GM18909 (cell line): ENCODE data around the gene ABHD16A.

Experiments used
- ATAC-seq: cut with Tn5 transposase; IDR thresholded peaks from one replicate; pipeline ENCODE4 v1.9.1; 2021; ENCODE audit warnings: mild to moderate bottlenecking; ENCODE audit not compliant: unreplicated experiment, poor library complexity

ABHD16A gene

GRCh38 chr6:31651602-31652191 is 51.4 kb downstream of the ABHD16A start:
- peak; percentile 30 for ATAC-seq

DNA sequence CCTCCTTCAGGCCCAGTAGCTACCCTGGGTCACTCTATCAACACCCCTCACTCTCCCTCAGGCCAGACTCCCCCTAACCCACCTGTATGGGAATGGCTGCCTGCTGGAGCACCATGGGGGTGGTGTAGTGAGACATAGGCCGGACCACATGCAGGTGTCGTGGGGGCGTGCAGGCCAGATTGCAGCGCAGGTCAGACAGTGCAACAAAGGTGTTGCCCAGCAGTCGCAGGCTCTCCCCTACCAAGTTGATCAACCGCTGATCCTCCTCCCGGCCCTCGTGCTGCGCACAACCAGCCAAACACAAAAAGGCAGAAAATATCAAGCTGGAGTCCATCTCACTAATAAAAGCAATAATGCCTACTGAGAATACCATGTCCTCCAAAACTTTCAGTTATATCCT is 57.8 kb downstream of the ABHD16A start:
- ATAC-seq, result no peak

DNA sequence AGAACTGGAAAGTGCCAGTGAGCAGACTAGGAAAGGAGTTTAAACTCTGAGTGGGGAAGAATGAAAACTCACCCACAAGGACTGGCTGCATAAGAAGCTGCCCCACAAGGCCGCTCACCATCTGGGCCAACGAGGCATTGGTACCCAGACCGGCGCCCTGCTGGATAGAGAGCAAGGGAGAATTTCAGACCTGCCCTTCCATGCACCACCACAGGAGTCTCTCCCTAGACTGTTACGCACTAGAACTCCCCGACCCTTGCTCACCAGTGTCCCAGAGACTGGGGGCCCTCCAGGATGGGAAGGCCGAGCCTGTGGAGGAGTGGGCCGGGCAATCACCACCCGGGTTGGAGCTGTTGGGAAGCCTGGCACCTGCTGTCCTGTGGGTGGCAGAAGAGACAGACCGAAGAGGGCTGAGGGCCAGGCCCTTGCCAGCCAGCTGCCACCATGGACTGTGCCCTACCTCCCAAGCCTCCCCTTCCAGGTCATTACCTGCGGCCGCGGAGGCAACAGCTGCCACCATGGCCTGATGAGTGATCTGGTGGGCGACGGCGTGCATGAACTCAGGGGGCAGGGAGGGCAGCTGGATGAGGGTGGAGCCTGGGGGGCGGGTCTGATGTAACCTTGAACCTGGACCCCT is 59.2 kb downstream of the ABHD16A start:
- no peak for ATAC-seq

- no peak for ATAC-seq
Measured at GRCh38 chr6:31642798-31643570, 60.1 kb downstream of the ABHD16A start.

DNA sequence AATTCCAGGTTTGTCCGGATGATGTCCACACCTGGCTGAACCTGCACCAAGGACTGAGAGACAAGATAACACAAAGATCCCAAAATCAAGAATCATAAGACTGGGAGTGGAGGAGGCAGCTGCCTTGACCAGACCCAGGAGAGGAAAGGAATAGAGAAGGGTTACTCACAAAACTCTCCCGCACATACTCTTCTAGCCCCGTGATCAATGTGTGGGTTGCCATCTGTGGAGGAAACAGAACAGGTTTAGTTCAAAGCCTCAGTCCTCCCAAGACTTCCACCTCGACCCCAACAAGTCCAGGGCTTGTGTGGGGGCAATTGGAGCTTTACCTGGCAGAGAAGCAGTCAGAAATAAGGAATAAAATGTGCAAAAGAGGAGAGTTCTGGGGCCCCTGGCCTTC is 61.8 kb downstream of the ABHD16A start:
- ATAC-seq, result no peak

- ATAC-seq, result no peak
Measured at GRCh38 chr6:31640612-31641011, 62.5 kb downstream of the ABHD16A start.

DNA sequence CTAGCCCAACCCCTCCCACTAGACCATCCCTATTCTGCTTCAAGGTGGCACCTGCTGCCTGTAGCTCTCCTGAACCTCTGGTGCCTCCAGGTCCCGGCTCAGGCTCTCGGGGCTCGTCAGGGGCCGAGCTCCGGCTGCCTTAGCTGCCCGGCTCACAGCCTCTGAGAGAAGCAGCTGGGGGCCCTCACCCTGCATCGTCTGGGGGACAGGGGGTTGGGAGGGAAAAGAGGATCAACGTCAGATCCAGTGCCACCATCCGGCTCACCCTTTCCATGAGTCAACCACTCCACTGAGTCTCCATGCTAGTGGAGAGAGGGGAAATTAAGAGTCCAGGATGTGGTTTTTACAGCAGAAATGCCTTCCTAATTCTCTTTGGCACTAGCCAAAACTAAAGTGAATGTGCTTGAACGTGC is 63.7 kb downstream of the ABHD16A start:
- no peak for ATAC-seq

- ATAC-seq, result no peak
Measured at GRCh38 chr6:31639043-31639442, 64.1 kb downstream of the ABHD16A start.
